H1 (cell line): ENCODE measurements around the gene SAMD9L.

Experiments used
- CHD1 ChIP-seq: IDR thresholded peaks from 2 replicates; pipeline ENCODE4 v1.6.1; 2012; ENCODE audit warnings: low read depth, low read length, improper control_type of control experiment
- EGR1 ChIP-seq: IDR thresholded peaks from 2 replicates; pipeline ENCODE4 v1.6.1; 2011; ENCODE audit warnings: low read depth, low read length, borderline replicate concordance
- JUN ChIP-seq: IDR thresholded peaks from 2 replicates; pipeline ENCODE4 v1.6.1; 2011; ENCODE audit warnings: low read depth, mild to moderate bottlenecking, improper control_type of control experiment, low read length
- SIN3A ChIP-seq, 2 experiments: IDR thresholded peaks in 1 of 2; conservative IDR thresholded peaks in 1 of 2; 2 replicates each; pipeline ENCODE4 v1.6.1; 2011 to 2012; ENCODE audit warnings: low read length in 2 of 2, improper control_type of control experiment in 1 of 2, low read depth in 1 of 2, mild to moderate bottlenecking in 1 of 2
- SP1 ChIP-seq: IDR thresholded peaks from 2 replicates; pipeline ENCODE4 v1.6.1; 2011; ENCODE audit warnings: low read depth, low read length
- TAF1 ChIP-seq: IDR thresholded peaks from 2 replicates; pipeline ENCODE4 v1.6.1; 2011; ENCODE audit warnings: mild to moderate bottlenecking, low read depth, low read length
- TF ChIP-seq, protein P1 (sequence below), 3 experiments: IDR thresholded peaks; 1 replicate in 2 of 3; 2 replicates in 1 of 3; pipeline versions ENCODE4 v1.5.1 to v1.6.1; 2011; ENCODE audit warnings: low read length in 3 of 3, mild to moderate bottlenecking in 3 of 3, inconsistent platforms in 2 of 3, low read depth in 1 of 3, moderate library complexity in 1 of 3; ENCODE audit not compliant: insufficient read depth in 1 of 3; ENCODE audit errors: control extremely low read depth in 1 of 3

DNA sequence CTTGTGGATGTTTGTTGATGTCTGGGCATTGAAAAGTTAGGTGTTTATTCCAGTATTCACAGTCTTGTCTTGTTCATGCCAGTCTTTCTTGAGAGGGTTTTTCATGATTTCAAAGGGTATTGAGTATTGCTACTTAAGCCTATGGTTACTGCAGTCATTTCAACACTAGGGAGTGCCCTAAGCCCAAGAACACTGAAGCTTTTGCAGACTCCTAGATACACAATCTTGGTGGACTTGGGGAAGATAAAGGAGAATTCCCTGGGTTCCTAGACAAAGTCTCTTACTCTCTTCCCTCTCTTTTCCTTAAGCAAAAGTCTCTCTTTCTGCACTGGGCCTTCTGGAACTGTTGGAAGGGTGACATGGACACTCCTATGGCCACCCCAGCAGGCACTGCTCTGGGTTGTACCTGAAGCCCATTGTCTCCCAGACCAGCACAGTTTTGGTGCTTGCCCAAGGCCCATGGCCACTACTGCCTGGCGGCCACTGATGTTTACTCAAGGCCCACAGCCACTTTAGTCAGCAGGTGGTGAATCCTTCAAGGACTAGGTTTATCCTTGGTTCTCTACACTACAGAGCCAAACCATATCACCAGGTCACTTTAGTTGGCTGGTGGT lies 55.3 kb downstream of the SAMD9L start:
- no peak for TF ChIP-seq CHD1
- TF ChIP-seq, protein P1, sequence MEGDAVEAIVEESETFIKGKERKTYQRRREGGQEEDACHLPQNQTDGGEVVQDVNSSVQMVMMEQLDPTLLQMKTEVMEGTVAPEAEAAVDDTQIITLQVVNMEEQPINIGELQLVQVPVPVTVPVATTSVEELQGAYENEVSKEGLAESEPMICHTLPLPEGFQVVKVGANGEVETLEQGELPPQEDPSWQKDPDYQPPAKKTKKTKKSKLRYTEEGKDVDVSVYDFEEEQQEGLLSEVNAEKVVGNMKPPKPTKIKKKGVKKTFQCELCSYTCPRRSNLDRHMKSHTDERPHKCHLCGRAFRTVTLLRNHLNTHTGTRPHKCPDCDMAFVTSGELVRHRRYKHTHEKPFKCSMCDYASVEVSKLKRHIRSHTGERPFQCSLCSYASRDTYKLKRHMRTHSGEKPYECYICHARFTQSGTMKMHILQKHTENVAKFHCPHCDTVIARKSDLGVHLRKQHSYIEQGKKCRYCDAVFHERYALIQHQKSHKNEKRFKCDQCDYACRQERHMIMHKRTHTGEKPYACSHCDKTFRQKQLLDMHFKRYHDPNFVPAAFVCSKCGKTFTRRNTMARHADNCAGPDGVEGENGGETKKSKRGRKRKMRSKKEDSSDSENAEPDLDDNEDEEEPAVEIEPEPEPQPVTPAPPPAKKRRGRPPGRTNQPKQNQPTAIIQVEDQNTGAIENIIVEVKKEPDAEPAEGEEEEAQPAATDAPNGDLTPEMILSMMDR (IDR thresholded peaks at IDR 0.05; ENCODE audit: control extremely low read depth in 1 of 3, insufficient read depth in 1 of 3, low read depth in 1 of 3, low read length in 3 of 3): peak in 2 of 3 experiments; percentile 58 to 61; a peak in 3 of 4 replicates
- TF ChIP-seq EGR1: no peak
- TF ChIP-seq SIN3A (conservative IDR thresholded peaks at IDR 0.05 in 1 of 2, IDR thresholded peaks at IDR 0.05 in 1 of 2; ENCODE audit: low read depth in 1 of 2, low read length in 2 of 2): no peak
- no peak for TF ChIP-seq SP1
- no peak for TF ChIP-seq JUN
- TF ChIP-seq TAF1: no peak
